ENCODE data around the gene KMT2C.
"Not testable (repeated sequence)": the region's sequence is repeated elsewhere in the genome, so short reads cannot be mapped to it uniquely, and the experiment has no call there.

The KMT2C gene

GRCh38 chr7:152477079-152477478, 41.3 kb upstream of the KMT2C start:
- TF ChIP-seq OSR1 (CRISPR knock-in tag; IDR thresholded peaks at IDR 0.05) (no peak), ZNF8 (CRISPR knock-in tag; IDR thresholded peaks at IDR 0.05) (no peak), CSRNP3 (CRISPR knock-in tag; IDR thresholded peaks at IDR 0.05) (no peak), CREB5 (CRISPR knock-in tag; IDR thresholded peaks at IDR 0.05; ENCODE audit: low read depth) (no peak), TOX (CRISPR knock-in tag; IDR thresholded peaks at IDR 0.05; ENCODE audit: borderline replicate concordance) (no peak), TCF4 (CRISPR knock-in tag; IDR thresholded peaks at IDR 0.05; ENCODE audit: borderline replicate concordance) (no peak), PATZ1 (CRISPR knock-in tag; IDR thresholded peaks at IDR 0.05; ENCODE audit: borderline replicate concordance) (no peak), ZC3H10 (CRISPR knock-in tag; IDR thresholded peaks at IDR 0.05) (no peak)
- ATAC-seq: no peak

GRCh38 chr7:152476551-152476950, 40.7 kb upstream of the KMT2C start:
- TF ChIP-seq CSRNP3 (CRISPR knock-in tag; IDR thresholded peaks at IDR 0.05) (no peak), ZC3H10 (CRISPR knock-in tag; IDR thresholded peaks at IDR 0.05) (no peak), ZNF8 (CRISPR knock-in tag; IDR thresholded peaks at IDR 0.05) (no peak), ZNF565 (CRISPR knock-in tag; conservative IDR thresholded peaks at IDR 0.05; ENCODE audit: low read depth) (no peak), ZNF70 (CRISPR knock-in tag; IDR thresholded peaks at IDR 0.05) (no peak), BACH2 (CRISPR knock-in tag; IDR thresholded peaks at IDR 0.05; ENCODE audit: borderline replicate concordance) (no peak), OSR1 (CRISPR knock-in tag; IDR thresholded peaks at IDR 0.05) (no peak), ARNTL (CRISPR knock-in tag; IDR thresholded peaks at IDR 0.05; ENCODE audit: borderline replicate concordance, low read depth) (no peak), SNAI2 (CRISPR knock-in tag; IDR thresholded peaks at IDR 0.05) (no peak), CREB5 (CRISPR knock-in tag; IDR thresholded peaks at IDR 0.05; ENCODE audit: low read depth) (no peak)
- ATAC-seq: no peak

- ATAC-seq: not testable (repeated sequence)
These were observed 35.3 kb upstream of the KMT2C start for GRCh38 chr7:152471023-152471620.

- ATAC-seq: not testable (repeated sequence)
These were observed 34.6 kb upstream of the KMT2C start for GRCh38 chr7:152470251-152471022.

GRCh38 chr7:152469576-152469975, 33.8 kb upstream of the KMT2C start:
- ATAC-seq: not testable (repeated sequence)

GRCh38 chr7:152467225-152467624, 31.4 kb upstream of the KMT2C start:
- ATAC-seq: no peak
- TF ChIP-seq CSRNP3 (CRISPR knock-in tag; IDR thresholded peaks at IDR 0.05) (no peak), OSR1 (CRISPR knock-in tag; IDR thresholded peaks at IDR 0.05) (no peak), ARNTL (CRISPR knock-in tag; IDR thresholded peaks at IDR 0.05; ENCODE audit: borderline replicate concordance, low read depth) (no peak), CSDC2 (CRISPR knock-in tag; IDR thresholded peaks at IDR 0.05) (no peak), ISL1 (CRISPR knock-in tag; IDR thresholded peaks at IDR 0.05) (no peak), TOX (CRISPR knock-in tag; IDR thresholded peaks at IDR 0.05; ENCODE audit: borderline replicate concordance) (no peak), ZNF565 (CRISPR knock-in tag; conservative IDR thresholded peaks at IDR 0.05; ENCODE audit: low read depth) (no peak), POU6F1 (CRISPR knock-in tag; IDR thresholded peaks at IDR 0.05; ENCODE audit: borderline replicate concordance, low read depth) (no peak), ZC3H10 (CRISPR knock-in tag; IDR thresholded peaks at IDR 0.05) (no peak)
